ENCODE results near the gene PGS1.

DNA sequence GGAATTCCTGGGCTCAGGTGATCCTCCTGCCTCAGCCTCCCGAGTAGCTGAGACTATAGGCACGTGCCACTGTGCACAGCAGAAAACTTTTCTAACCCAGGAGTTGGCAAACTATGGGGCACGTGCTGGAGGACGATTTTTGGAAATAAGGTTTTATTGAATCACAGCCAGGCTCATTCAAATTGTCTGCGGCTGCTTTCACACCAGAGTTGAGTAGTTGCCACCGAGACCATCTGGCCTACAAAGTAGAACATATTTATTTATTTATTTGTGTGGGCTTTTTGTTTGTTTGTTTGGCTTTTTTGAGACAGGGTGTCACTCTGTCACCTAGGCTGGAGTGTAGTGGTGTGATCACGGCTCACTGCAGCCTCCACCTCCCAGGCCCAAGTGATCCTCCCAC is 7.4 kb upstream of the PGS1 start:
- TF ChIP-seq, protein P1, sequence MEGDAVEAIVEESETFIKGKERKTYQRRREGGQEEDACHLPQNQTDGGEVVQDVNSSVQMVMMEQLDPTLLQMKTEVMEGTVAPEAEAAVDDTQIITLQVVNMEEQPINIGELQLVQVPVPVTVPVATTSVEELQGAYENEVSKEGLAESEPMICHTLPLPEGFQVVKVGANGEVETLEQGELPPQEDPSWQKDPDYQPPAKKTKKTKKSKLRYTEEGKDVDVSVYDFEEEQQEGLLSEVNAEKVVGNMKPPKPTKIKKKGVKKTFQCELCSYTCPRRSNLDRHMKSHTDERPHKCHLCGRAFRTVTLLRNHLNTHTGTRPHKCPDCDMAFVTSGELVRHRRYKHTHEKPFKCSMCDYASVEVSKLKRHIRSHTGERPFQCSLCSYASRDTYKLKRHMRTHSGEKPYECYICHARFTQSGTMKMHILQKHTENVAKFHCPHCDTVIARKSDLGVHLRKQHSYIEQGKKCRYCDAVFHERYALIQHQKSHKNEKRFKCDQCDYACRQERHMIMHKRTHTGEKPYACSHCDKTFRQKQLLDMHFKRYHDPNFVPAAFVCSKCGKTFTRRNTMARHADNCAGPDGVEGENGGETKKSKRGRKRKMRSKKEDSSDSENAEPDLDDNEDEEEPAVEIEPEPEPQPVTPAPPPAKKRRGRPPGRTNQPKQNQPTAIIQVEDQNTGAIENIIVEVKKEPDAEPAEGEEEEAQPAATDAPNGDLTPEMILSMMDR (IDR thresholded peaks at IDR 0.05), result no peak
- no peak for TF ChIP-seq POLR2A (IDR thresholded peaks at IDR 0.05)
